ENCODE measurements around the gene MAGEB16.

MAGEB16 gene

GRCh38 chrX:35798042-35798441, at the start of gene MAGEB16:
Gene MAGEB16 (plus strand): TSS chrX:35798342. CDS start chrX:35802197, 3,855 bp downstream.
- no peak for TF ChIP-seq CTCF (IDR thresholded peaks at IDR 0.05)

GRCh38 chrX:35773958-35774564, 24.1 kb upstream of the MAGEB16 start:
- no peak for TF ChIP-seq CTCF (IDR thresholded peaks at IDR 0.05)

GRCh38 chrX:35785075-35785474, 13.1 kb upstream of the MAGEB16 start:
- TF ChIP-seq CTCF (IDR thresholded peaks at IDR 0.05) = no peak

GRCh38 chrX:35786271-35786670, 11.9 kb upstream of the MAGEB16 start:
- TF ChIP-seq CTCF (IDR thresholded peaks at IDR 0.05) = no peak

- TF ChIP-seq CTCF (IDR thresholded peaks at IDR 0.05) = no peak
These were observed 10.3 kb upstream of the MAGEB16 start for GRCh38 chrX:35787867-35788266.

GRCh38 chrX:35800474-35800873, 2.3 kb downstream of the MAGEB16 start:
- TF ChIP-seq CTCF (IDR thresholded peaks at IDR 0.05) = no peak

GRCh38 chrX:35809781-35810180, 11.6 kb downstream of the MAGEB16 start:
- no peak for TF ChIP-seq CTCF (IDR thresholded peaks at IDR 0.05)

- TF ChIP-seq CTCF (IDR thresholded peaks at IDR 0.05) = no peak
These were observed 21.1 kb downstream of the MAGEB16 start for GRCh38 chrX:35819241-35819640.
